Ishikawa (cell line): ENCODE data around the gene IFITM10.

Experiments used
- CEBPB ChIP-seq: IDR thresholded peaks from 2 replicates; pipeline ENCODE4 v1.6.1; 2012
- CREB1 ChIP-seq: IDR thresholded peaks from 2 replicates; pipeline ENCODE4 v1.6.1; 2012; ENCODE audit warnings: low read depth
- EGR1 ChIP-seq: IDR thresholded peaks from 2 replicates; pipeline ENCODE4 v1.6.1; 2012
- EP300 ChIP-seq: IDR thresholded peaks from 2 replicates; pipeline ENCODE4 v1.6.1; 2012; ENCODE audit warnings: borderline replicate concordance
- FOXM1 ChIP-seq: IDR thresholded peaks from 2 replicates; pipeline ENCODE4 v1.6.1; 2012; ENCODE audit warnings: low read depth, borderline replicate concordance
- MAX ChIP-seq: IDR thresholded peaks from 2 replicates; pipeline ENCODE4 v1.6.1; 2012
- NFIC ChIP-seq: IDR thresholded peaks from 2 replicates; pipeline ENCODE4 v1.6.1; 2012
- RAD21 ChIP-seq: IDR thresholded peaks from 2 replicates; pipeline ENCODE4 v1.6.1; 2012; ENCODE audit warnings: low read depth
- REST ChIP-seq: IDR thresholded peaks from 2 replicates; pipeline ENCODE4 v1.6.1; 2012; ENCODE audit warnings: low read depth, mild to moderate bottlenecking
- TAF1 ChIP-seq: IDR thresholded peaks from 2 replicates; pipeline ENCODE4 v1.6.1; 2012; ENCODE audit warnings: low read depth, mild to moderate bottlenecking
- TCF12 ChIP-seq: IDR thresholded peaks from 2 replicates; pipeline ENCODE4 v1.6.1; 2012; ENCODE audit warnings: low read depth
- TEAD4 ChIP-seq: IDR thresholded peaks from 2 replicates; pipeline ENCODE4 v1.6.1; 2012
- USF1 ChIP-seq: IDR thresholded peaks from 2 replicates; pipeline ENCODE4 v1.6.1; 2012
- YY1 ChIP-seq: IDR thresholded peaks from 2 replicates; pipeline ENCODE4 v1.6.1; 2012; ENCODE audit warnings: low read depth
- ZBTB7A ChIP-seq: IDR thresholded peaks from 2 replicates; pipeline ENCODE4 v1.6.1; 2012; ENCODE audit warnings: low read depth

Gene IFITM10

GRCh38 chr11:1751999-1752906 is 1.9 kb upstream of the IFITM10 start:
- TF ChIP-seq EGR1 (no peak), TAF1 (no peak), TCF12 (no peak), CREB1 (no peak), RAD21 (no peak), EP300 (no peak), CEBPB (no peak)

GRCh38 chr11:1751531-1751921 is 1.1 kb upstream of the IFITM10 start:
- TF ChIP-seq EGR1 (no peak), RAD21 (no peak), YY1 (no peak)

- TF ChIP-seq TEAD4 (no peak), USF1 (no peak), MAX (no peak), TCF12 (no peak), EGR1 (no peak), RAD21 (no peak), EP300 (no peak), TAF1 (no peak)
Measured at GRCh38 chr11:1750840-1751530, 590 bp upstream of the IFITM10 start.

GRCh38 chr11:1749395-1750351 is 722 bp downstream of the IFITM10 start:
- TF ChIP-seq TAF1 (no peak), EP300 (no peak), USF1 (no peak), RAD21 (no peak), YY1 (no peak), CEBPB (no peak), TCF12 (no peak), FOXM1 (no peak), REST (no peak), TEAD4 (no peak), CREB1 (no peak), NFIC (no peak), ZBTB7A (no peak), MAX (no peak), EGR1 (no peak)

GRCh38 chr11:1748636-1749394 is 1.6 kb downstream of the IFITM10 start:
- no peak for TF ChIP-seq REST
- TF ChIP-seq EGR1 = no peak
- no peak for TF ChIP-seq FOXM1
- TF ChIP-seq YY1 = no peak
